HG03354 (cell line): ENCODE results near the gene MORN3.
"Not testable (repeated sequence)": the region's sequence is repeated elsewhere in the genome, so short reads cannot be mapped to it uniquely, and the experiment has no call there.

Source experiments
- ATAC-seq: cut with Tn5 transposase; IDR thresholded peaks from one replicate; pipeline ENCODE4 v1.9.1; 2021; ENCODE audit warnings: mild to moderate bottlenecking; ENCODE audit not compliant: unreplicated experiment, poor library complexity, severe bottlenecking

MORN3 gene

GRCh38 chr12:121649322-121649721 is 20.1 kb downstream of the MORN3 start:
- no peak for ATAC-seq

DNA sequence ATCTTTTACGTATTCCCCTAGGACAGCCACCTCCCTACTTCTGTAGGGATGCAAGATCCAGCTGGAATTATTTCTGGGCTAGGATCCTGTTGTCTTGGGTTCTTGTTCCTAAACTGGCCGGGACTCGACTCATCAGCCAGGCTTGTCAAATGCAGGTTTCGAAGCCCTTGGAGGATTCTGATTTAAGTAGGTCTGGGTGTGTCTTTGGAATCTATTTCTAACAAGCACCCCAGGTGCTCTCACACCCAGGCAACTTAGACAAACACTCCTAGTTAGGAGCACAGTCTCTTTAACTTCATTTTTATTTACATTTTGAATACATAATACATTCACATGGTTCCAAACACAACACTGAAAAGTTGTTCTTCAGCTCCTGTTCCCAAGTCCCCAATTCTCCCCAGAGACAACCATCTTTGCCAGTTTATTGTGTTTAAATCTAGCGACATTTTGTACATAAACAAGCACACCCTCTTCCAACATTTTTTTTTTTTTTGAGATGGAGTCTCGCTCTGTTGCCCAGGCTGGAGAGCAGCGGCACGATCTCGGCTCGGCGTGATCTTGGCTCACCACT is 20.9 kb downstream of the MORN3 start:
- no peak for ATAC-seq

DNA sequence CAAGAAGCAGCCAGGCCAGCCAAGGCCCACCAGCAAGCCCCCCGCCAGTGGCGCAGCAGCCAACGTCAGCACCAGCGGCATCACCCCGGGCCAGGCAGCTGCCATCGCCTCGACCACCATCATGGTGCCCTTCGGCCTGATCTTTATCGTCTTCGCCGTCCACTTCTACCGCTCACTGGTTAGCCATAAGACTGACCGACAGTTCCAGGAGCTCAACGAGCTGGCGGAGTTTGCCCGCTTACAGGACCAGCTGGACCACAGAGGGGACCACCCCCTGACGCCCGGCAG is 28.2 kb downstream of the MORN3 start:
- ATAC-seq: no peak

DNA sequence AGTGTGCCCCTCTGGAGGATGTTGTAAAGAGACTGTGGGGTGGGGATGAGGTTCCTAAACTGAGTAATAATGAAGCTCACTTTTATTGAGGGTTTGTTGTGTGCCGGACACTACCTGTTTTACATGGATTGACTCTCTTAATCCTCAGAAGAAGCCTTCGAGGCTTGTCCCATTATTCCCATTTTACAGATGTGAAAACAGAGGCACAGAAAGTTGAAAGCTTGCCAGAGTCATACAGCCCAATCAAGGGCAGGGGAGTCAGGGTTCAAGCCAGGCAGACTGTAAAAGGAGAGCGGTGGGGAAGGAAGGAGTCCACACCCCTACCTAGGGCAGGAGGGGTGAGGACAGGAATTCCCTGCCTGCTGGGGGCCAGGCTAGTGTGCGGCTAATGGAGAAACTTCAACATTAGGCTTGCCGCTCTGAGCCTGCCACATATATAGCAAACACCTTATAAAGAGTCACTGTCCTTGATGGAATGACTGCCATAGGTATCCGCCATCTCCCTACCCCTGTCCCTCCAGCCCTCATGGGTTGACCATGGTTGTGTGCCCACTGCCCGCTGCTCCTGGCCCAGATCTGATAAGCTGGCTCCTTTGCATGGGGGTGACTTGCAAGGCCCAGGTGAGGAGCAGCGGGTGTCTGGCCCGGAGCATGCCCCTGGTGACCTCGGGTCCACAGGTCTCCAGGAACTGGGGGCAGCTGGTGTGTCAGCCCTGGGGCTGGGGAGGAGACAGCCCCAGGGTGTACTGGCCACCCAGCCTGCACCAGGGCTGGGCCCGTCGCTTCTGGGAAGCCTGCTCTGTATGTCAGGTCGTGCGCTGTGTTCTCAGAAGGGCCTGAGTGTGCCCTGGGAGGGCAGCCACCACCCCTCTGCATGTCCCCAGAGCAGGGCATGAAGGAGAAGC is 30.9 kb downstream of the MORN3 start:
- no peak for ATAC-seq

- peak; percentile 68 for ATAC-seq
Observed at GRCh38 chr12:121637231-121637914, 32.1 kb downstream of the MORN3 start.

GRCh38 chr12:121634836-121635235 is 34.6 kb downstream of the MORN3 start:
- ATAC-seq: no peak

GRCh38 chr12:121633833-121634196 is 35.6 kb downstream of the MORN3 start:
- not testable (repeated sequence) for ATAC-seq

GRCh38 chr12:121632069-121632970 is 37.1 kb downstream of the MORN3 start:
- ATAC-seq: no peak

DNA sequence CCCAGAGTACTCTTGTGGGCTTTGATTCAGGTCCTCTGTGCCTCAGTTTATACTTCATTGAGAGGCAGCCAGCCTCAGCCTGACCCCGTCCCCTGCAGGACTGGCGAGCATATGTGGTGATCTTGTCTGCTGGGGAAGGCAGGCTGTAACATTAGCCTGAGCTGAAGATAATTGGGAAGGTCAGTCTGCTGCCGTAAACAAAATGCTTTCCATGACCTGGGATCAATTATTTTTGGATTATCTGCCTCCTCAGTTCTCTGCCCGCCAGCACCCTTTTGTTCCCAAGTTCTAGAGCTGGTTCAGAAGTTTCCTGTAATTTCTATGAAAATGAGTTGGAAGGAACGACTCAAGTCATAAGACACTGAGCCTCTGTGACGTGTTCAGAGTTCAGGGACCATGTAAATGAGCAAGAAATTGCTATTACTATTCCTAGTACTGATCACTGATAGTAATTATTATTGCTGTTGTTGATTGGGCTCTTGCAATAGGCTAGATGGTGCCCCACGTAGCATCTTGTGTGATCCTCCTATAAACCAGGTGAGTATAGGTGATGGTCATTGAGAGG is 38.6 kb downstream of the MORN3 start:
- no peak for ATAC-seq

DNA sequence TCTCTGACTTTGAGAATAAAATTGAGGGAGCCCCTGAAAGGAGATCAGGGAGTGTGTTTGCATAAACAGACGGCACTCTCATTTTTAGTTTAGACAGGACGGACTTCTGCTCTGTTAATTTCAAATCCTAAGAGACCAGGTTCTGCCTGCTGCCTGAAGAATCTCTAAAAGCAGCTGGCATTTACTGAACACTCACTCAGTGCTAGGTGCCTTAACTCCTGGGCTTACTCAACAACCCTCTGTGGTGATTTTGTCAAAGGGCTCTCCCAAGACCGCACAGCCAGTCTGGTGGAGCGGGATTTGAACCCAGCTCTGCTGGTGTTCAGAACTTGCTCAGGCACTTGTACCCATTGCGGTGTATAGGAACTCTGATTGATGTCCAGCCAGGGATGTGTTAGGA is 40.9 kb downstream of the MORN3 start:
- ATAC-seq: no peak

DNA sequence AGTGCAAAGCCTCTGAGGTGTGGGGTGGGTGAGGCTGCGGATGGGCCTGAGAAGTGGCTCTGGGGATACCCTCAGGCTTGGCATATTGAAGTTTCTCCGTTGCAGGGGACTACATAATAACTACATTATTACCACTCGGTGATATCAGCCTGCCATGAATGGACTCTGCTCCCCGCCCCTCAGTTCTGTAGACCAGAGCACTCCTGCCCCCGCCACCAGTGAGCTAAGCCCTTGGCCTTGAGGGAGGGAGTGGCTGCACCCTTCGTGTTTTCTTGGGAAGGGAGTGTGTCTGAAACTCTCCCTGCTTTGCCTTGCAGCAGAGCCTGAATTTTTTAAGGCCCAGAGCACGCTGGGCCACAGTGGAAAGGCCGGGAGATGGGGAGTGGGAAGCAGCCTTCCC is 41.4 kb downstream of the MORN3 start:
- no peak for ATAC-seq

GRCh38 chr12:121626853-121627640 is 42.4 kb downstream of the MORN3 start:
- ATAC-seq: peak; percentile 40

DNA sequence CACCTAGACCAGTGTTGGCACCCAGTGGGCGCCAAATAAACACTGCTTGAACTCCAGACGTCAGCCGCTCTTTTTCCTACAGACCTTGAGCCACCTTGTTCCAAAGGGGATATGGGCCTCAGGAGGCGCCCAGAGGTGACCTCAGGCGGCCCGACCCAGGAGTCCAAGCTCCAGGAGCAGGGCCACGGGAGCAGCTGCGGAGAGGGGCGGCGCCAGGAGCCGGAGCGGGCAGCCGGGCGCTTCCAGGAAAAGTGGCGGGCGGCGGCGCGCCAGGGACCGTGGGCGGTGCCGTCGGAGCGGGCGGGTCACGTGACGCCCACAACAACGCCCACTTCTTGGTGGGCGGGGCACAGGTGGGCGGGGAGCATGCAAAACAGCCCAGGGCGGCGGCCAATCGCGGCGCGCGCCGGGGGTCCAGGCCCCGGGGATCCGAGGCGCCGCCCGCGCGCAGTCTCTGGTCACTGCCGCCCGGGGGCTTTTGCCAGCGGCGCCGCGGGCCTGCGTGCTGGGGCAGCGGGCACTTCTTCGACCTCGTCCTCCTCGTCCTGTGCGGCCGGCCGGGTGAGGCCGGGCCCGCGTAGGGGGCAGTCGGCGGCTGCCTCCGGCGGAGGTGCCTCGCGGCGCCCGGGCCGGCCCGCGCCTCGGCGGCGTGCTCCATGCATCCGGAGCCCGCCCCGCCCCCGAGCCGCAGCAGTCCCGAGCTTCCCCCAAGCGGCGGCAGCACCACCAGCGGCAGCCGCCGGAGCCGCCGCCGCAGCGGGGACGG is 43.2 kb downstream of the MORN3 start, which contains the start of gene ORAI1:
Gene ORAI1 (plus strand): TSS at position 444 of the 766 bp plus-strand sequence.
- peak; percentile 69 for ATAC-seq

DNA sequence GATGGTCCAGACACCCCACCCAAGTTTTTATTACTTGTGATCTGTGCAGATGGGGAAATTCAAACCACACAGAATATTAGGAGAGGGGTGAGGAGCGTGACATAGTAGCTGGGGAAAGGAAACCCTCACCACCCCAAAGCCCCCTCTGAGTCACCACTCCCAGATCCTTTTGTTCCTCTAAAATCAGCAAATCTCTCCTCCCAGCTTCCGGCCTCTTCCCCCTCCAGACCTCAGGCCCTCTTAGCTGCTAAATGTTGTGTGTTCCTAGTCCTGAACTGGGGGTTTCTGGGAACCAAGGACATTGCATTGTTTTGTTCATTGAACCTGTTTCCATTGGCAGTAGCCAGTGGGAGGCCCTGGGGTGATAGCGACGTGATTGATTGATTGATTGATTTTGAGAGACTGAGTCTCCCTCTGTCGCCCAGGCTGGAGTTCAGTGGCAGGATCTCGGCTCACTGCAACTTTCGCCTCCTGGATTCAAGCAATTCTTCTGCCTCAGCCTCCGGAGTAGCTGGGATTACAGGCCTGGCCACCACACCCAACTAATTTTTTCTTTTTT is 49.0 kb downstream of the MORN3 start:
- no peak for ATAC-seq

DNA sequence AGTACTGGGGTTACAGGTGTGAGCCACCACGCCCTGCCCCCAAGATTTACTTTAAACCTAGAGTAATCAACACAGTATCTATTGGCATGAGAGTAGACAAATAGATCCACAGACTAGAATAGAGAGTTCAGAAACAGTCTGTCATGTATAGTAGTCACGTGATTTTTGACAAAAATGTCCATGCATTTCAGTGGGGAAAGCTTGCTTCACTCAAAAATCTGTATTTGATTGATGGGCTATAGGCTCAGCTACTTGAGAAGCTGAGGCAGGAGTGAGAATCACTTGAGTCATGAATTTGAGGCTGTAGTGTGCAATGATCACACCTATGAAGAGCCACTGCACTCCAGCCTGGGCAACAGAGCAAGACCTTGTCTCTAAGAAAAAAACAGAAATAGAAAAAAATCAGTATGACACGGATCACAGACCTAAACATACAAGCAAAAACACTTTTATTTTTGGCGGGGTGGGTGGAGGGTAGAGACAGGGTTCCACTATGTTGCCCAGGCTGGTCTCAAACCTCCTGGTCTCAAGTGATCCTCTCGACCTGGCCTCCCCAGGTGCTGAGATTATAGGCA is 50.7 kb downstream of the MORN3 start:
- no peak for ATAC-seq

- no peak for ATAC-seq
Observed at GRCh38 chr12:121614872-121615467, 54.5 kb downstream of the MORN3 start.

- no peak for ATAC-seq
Observed at GRCh38 chr12:121613462-121613861, 56.0 kb downstream of the MORN3 start.
